ENCODE data around the gene ACSS1. TPM values are rescaled to one million over a fixed set of nuclear protein-coding genes. Genes with fewer than 3 reads are reported as not detected.

ACSS1 gene
- total RNA-seq, 1 donor from 2014 or later = 21.1 TPM

DNA sequence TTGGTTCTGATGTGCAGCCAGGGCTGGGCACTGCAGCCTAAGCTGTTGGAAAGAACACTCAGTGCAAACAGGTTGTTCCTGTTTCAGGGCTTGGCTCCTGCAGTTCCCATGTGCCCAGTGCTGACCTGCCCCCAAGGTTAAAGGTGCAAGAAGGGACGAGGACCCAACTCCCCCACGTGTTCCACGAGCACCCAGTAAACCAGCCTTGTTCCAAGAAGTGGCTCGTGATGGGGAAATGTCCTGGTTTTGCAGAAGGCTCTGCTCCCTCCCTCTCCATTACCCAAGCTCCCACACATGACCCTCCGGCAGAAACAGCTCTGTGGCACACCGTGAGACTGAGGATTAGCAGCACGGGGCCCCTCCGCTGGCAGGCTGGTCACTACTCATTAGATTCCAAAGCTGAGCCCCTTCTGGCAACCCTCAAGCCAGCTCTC, 9.4 kb downstream of the ACSS1 start:
- DNase-seq (ENCODE audit: extremely low read depth, low read depth, low spot score) = no peak

DNA sequence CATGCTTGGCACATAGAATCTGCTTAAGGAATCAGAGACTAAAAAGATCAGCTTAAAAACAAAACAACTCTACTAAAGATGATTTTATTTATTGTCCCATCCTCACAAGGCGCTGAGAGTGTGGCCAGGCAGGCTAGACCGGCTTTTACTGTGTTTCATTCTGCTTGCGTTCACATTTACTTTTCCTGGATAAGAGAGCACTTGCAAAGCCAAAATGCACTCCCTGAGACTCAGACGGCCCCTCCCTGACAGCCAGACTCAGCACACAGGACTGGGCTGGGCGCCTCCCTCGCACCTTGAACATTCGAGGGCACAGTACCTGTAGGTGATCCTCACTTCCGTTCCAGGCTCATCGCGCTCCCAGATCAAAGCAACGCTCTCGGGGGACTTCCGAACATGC, 10.2 kb downstream of the ACSS1 start:
- no peak for DNase-seq (ENCODE audit: extremely low read depth, low read depth, low spot score)

DNA sequence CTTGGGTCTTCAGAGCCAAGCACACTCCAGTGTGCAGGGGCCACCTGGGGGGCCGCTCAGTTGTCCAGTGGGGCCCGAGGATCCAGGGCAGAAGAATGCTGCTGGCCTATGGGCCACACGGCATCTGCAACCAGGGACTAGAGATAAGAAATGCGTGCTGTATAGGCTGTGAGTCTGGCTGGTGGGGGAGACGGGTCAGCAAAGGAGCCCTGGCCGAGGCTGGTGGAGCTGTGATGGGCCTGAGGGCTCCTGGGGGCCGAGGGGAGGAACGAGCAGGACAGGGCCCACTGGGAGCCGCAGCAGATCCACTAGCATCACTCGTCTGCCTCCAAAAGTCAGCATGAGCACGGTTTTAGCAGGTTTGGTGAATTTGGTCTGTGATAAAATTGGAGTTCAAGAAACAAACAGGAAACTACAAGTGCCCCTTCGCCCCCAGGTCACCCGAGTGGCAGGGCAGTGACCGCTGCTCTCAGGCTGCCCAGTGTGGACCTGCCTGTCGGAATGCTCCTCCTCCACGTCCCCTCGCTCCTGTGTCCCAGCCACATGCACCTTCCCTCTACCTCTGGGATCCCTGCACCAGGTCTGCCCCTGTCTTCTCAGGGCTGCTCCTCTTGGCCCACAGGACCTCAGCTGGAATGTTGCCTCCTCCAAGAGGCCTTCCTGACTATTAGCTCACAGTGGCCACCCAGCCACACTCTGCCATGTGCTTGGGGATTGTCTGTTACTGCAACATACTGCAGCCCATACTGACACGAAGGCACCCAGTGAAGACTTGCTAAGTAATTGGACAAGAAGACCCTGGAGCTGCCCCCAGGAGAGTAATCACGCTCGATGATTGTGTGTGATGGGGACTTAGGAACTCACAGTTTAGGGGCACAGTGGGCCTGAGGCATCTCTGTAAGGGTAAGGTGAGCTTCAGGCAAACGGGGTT, 10.9 kb downstream of the ACSS1 start:
- no peak for DNase-seq (ENCODE audit: extremely low read depth, low read depth, low spot score)

GRCh38 chr20:25046181-25046641, 11.7 kb downstream of the ACSS1 start:
- DNase-seq (ENCODE audit: extremely low read depth, low read depth, low spot score) = no peak

GRCh38 chr20:25045343-25045712, 12.6 kb downstream of the ACSS1 start:
- no peak for DNase-seq (ENCODE audit: extremely low read depth, low read depth, low spot score)

DNA sequence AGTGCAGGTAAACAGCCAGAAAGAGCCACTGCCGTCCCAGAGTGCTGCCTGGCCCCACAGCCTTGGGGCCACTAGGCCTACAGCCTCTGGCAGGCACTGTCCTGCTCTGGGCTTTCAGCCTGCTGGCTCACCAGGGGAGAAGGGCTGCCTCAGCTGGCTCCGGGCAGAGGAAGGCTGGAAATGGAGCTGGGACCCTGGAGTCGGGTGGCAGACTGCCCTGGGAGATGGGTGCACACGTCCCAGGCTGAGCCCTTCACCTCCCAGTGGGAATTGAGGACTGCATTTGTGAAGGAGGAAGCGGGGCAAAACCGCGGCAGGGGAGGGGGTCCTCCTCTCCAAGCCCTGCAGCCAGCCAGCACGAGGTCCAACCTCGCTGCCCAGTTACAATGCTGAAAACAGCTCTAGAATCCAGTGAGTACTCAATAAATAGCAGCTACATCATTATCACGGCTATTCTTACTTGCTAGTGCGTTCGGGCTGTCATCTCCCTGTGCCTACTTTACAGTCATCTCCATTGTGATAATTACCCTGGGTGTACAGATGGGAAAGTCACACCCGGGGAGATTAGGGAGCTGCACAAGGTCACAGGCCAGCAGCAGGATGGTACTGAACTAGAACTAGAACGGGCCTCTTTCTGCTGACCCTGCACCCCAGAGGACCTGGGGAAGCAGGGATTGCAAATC, 13.1 kb downstream of the ACSS1 start:
- DNase-seq (ENCODE audit: extremely low read depth, low read depth, low spot score) = no peak

DNA sequence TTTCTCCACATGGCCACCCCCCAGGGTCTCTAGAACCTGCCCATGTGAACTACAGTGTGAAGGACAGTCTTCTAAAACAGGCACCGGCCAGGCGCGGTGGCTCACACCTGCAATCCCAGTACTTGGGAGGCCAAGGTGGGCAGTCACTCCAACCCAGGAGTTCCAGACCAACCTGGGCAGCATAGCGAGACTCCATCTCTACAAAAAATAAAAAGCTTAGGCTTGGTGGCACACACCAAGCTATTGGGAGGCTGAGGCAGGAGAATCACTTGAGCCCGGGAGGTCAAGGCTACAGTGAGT, 13.7 kb downstream of the ACSS1 start:
- no peak for DNase-seq (ENCODE audit: extremely low read depth, low read depth, low spot score)

DNA sequence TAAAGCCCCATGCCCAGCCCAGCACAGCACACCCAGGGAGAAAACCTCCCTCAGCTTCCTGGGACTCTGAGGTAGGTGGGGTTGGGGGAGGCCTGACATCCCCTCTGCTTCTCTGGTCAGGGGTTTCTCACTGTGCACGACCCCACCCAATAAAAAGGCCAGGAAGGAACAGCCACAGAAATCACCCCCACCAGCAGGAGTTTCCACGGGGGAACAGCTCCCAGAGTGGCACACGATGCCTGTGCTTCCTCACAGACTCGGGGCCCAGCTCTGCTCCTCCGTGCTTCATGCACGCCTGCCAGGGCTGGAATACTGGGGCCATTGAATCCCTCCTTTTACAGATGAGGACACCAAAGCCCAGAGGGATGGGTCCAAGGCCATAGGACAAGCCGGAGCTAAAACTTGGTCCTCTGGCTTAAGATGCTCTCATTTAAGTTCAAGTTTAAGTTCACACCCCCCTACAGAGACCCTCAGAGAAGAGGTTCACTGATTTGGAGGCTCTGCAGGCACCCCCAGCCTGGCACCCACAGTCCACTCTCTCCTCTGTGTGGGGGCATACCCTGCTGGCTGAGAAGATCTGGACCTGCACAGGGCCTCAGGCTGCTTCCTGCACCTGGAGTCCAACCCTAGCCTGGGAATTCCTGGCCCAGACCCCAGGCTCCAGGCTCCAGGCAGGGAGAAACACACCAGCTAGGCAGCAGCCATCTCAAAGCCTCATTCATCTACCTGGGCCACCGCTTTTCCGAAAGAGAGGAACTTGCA, 14.3 kb downstream of the ACSS1 start:
- DNase-seq (ENCODE audit: extremely low read depth, low read depth, low spot score) = no peak

DNA sequence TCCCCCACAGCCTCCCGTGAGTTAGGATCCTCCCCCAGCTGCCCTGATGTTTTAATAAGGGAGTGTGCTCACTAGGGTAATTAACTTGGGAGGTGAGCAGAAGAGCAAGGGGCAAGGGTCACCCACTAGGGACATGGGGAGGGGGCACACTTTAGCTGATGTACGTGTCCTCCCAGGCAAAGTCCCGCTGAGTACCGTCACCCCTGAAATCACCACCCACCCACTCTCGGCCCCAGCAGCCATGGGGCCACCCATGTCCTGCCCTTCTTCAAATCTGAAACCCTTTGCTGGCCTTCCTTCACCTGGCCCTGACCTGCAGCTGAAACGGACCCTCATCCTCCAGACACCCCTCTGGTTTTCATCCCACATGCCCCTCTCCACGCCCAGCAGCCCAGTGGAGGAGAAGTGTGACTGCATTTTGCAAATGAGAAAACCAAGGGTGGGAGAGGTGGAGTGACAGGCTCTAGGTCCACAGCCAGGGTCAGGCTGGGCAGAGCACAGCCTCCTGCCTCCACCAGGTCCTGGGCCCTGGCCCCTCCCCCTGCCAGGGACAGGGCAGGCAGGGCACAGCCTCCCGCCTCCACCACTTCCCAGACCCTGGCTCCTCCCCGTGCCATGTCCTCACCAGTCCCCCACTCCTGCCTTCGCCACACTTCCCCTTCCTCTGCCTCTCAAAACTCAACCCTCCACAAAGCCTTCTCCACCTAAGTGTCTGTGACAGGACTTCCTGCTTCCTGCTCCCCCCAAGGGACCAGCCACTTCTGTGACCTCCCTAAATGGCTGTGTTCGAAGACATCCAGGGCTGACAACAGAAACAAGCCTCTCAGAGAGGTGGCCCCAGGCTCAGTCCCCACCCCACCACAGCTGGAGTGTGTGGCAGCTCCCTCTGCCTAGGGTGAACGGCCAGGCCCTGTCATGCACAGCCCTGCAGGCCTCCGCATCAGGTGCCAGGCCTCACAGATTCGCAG, 15.1 kb downstream of the ACSS1 start:
- DNase-seq (ENCODE audit: extremely low read depth, low read depth, low spot score) = no peak

DNA sequence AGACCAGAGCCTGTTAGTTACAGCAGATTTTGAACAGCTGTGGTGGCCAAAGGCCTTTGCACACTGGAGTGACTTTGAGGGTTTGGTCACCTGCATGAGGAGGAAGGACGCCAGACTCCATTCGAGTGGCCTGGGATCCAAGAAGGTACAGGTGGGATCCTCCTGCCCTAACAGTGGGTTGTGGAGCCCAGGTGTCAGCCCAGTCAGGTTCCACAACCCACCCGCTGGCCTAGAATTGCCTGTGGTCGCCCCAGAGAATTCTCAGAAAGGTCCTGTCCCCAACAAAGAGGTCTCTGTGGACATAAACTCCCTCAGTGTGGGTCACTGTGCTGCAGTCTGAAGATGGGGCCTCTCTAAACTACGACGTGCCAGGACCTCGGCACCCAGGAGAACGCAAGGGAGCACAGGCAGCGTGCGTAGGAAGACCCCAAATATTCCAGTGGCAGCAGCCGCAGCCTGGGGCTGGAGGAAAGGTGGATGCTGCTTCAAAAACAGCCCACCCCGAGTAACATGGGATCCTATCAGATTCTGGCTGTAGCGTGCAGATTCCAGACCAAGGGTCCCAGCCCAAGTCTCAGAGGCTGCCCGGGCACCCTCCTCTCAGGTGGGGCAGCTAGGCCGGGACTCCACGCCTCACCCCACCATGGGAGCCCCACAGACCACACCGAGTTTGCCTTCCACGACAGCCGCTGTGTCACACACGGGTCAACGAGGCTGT, 16.0 kb downstream of the ACSS1 start:
- DNase-seq (ENCODE audit: extremely low read depth, low read depth, low spot score) = no peak

- DNase-seq (ENCODE audit: extremely low read depth, low read depth, low spot score) = no peak
Observed at GRCh38 chr20:25040438-25040831, 17.5 kb downstream of the ACSS1 start.

GRCh38 chr20:25039697-25040437, 18.1 kb downstream of the ACSS1 start:
- DNase-seq (ENCODE audit: extremely low read depth, low read depth, low spot score) = no peak

DNA sequence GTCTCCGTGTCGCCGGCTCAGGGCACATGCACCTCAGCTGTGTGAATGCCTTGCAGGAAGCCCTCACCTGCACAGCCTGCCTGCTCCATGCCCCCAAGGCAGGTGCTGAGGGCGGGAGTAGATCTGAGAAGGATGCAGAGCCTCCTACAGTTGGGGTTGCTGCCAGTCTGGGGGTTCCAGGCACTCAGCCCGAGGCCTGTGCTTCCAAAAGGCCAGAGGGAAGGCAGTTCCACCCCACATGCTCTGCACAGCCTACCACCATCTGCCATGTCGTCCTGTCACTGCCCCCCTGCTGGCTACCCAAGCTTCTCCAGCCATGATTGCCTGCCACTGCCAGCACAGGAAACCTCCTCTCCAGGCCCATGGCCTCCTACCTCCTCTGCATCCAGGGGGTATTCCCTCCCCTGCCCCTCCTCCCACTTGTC, 19.3 kb downstream of the ACSS1 start:
- no peak for DNase-seq (ENCODE audit: extremely low read depth, low read depth, low spot score)

- DNase-seq (ENCODE audit: extremely low read depth, low read depth, low spot score) = no peak
Observed at GRCh38 chr20:25038103-25038410, 19.9 kb downstream of the ACSS1 start.

DNA sequence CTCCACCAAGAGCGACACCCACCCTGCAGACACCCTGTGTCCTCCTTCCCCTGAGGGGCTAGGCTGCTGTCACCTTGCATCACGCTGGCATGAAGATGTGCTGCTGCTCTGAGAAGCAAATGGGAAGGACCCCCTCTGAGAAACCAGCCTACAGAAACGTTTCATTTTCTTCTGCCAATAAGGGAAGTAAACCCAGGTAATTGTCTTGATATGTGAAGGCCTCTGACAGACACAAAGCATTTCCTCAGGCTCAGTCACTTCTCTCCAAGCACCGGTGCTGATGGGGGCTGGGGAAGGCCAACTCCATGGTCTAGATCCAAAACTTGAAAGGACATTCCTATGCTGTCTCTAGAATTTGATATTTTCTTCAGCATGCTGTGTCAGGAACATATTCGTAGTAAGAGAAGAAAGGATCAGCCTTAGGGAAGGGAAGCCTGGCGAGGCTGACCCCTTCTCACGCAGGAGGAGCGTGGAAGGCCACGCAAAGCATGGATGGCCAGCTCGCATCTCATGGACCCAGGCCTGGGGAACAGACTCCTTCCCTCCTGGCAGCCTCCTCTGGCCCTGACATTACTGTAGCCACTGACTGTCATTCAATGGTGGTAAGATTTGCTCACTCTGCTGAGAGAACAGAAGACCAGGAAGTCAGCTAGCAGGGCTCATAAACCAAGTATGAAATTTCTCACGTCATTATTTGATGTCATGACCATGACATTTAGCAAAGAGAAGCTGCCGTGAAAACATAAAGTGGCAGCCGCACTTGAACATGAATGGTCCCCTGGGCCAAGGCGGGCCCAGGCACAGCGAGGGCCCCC, 20.4 kb downstream of the ACSS1 start:
- DNase-seq (ENCODE audit: extremely low read depth, low read depth, low spot score) = no peak

DNA sequence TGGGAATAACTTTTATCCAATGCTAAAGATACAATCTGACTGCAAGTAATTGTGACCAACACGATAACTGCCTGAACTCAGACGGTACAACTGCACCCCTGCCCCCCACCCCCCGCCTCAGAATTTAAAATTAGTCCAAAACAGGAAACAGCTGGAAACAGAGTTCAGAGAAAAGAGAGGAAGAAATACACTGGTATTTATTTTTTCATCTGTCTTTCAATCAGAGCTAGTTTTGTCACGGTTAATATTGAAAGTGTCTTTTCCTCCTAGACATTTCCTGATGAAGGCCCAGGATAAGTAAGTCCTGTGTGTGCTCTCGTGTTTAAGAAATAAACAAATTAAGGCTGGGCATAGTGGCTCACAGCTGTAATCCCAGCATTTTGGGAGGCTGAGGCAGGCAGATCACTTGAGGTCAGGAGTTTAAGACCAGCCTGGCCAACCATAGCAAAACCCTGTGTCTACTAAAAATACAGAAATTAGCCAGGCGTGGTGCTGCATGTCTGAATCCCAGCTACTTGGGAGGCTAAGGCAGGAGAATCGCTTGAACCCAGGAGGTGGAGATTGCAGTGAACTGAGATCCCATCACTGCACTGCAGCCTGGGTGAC, 21.5 kb downstream of the ACSS1 start:
- DNase-seq (ENCODE audit: extremely low read depth, low read depth, low spot score) = no peak

DNA sequence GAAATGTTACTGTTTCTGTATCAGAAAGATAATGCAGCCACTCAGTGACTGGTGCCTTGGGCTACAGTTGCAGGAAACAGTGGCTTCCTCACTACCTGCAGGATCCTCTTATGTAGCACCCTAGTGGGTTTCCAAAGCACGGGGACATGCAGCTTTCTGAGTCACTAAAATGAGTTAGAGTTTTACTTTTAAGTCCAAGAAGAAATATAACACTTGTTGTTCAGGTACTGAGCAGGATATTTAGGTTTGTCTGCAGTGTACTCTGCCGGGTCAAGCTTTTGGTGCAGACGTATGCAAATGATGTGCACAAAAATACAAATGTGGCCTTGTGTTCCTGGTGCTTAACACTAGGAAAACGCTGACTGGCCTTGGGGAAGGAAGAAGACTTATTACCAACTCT, 22.0 kb downstream of the ACSS1 start:
- no peak for DNase-seq (ENCODE audit: extremely low read depth, low read depth, low spot score)

GRCh38 chr20:25033924-25034300, 24.0 kb downstream of the ACSS1 start:
- no peak for DNase-seq (ENCODE audit: extremely low read depth, low read depth, low spot score)
